ENCODE results near the gene PPP1R2B.
"Not testable (repeated sequence)": the region's sequence is repeated elsewhere in the genome, so short reads cannot be mapped to it uniquely, and the experiment has no call there.

PPP1R2B gene

DNA sequence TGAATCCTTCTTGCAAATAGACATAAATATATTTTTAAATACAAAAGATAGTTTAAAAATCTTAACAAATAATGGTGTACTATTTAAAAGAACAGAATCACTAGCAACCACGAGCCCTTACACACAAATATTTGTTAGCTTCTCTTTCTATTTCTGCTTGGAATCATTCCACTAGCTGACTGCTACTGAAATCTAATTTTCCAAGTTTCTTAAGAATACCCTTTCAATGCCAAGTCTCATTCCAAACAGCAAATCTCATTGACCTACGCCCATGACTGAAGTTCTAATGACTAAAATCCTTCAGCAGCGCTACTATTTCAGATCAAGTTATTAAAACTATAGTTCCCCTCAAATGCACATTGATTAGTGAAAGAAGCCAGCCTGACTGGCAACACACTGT lies 13.2 kb upstream of the PPP1R2B start:
- TF ChIP-seq CTCF (conservative IDR thresholded peaks at IDR 0.05; ENCODE audit: low read depth, low read length), result no peak
- H3K4me3 ChIP-seq (ENCODE audit: low read depth, low read length), result no peak overlapping the region
- no peak for DNase-seq (ENCODE audit: low read depth)

GRCh38 chr5:156838961-156839360 lies 11.1 kb upstream of the PPP1R2B start:
- no peak for TF ChIP-seq CTCF (conservative IDR thresholded peaks at IDR 0.05; ENCODE audit: low read depth, low read length)
- H3K4me3 ChIP-seq (ENCODE audit: low read depth, low read length), result no peak overlapping the region
- DNase-seq (ENCODE audit: low read depth), result no peak

GRCh38 chr5:156841737-156842136 lies 8.4 kb upstream of the PPP1R2B start:
- H3K4me3 ChIP-seq (ENCODE audit: low read depth, low read length), result no peak overlapping the region
- no peak for TF ChIP-seq CTCF (conservative IDR thresholded peaks at IDR 0.05; ENCODE audit: low read depth, low read length)
- no peak for DNase-seq (ENCODE audit: low read depth)

DNA sequence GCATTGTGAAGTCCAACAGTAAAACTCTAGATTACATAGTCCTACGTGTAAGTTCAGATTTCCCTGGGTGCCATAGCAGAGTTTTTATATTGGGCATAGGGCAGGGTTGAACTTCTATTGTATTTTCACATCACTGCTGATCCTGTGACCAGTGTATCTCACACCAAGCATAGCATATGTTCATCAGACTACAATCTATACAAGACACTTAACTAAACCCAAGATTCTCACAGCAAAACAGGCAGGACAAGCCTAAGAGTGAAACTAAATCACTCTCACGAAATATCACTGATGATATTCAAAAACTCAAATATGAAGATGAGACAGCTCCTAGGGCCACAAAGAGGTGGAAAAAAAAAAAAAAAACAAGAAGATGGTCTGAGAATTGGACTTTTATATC lies 3.2 kb upstream of the PPP1R2B start:
- DNase-seq (ENCODE audit: low read depth), result no peak

DNA sequence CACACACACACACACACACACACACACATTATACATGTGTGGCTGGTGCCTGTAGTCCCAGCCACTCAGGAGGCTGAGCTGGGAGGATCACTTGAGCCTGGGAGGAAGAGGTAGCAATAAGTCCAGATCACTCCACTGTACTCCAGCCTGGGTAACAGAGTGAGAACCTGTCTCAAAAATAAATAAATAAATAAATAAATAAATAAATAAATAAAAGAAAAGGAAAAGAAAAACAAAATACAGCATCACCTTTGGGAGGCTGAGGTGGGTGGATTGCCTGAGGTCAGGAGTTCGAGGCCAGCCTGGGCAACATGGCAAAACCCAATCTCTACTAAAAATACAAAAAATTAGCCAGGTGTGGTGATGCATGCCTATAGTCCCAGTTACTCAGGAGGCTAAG lies 1.6 kb upstream of the PPP1R2B start:
- DNase-seq (ENCODE audit: low read depth); H3K4me3 ChIP-seq (ENCODE audit: low read depth, low read length): not testable (repeated sequence)

More for the DNA sequence above, 3.2 kb upstream of the PPP1R2B start:
- no peak for TF ChIP-seq CTCF (conservative IDR thresholded peaks at IDR 0.05; ENCODE audit: low read depth, low read length)
- no peak overlapping the region for H3K4me3 ChIP-seq (ENCODE audit: low read depth, low read length)

DNA sequence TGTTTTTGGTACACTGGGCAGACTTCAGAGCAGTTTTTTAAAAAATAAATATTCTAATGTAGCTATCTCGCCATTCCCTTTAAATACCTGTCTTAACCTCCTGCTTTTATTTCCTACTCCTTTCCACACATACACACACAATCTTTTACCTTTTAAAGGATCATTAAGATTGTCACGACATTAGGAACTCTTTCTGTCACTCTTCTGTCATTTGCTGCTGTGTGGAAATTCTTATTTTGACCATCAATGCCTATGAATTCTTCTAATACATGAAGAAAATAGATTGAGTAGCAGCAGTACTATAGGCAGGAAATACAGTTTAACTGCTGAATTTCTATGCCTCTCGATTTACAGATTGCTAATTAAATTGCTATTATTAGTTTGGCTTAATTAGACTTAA lies 1.8 kb downstream of the PPP1R2B start:
- no peak overlapping the region for H3K4me3 ChIP-seq (ENCODE audit: low read depth, low read length)
- TF ChIP-seq CTCF (conservative IDR thresholded peaks at IDR 0.05; ENCODE audit: low read depth, low read length), result no peak
- no peak for DNase-seq (ENCODE audit: low read depth)

GRCh38 chr5:156853055-156853454 lies 3.0 kb downstream of the PPP1R2B start:
- not testable (repeated sequence) for H3K4me3 ChIP-seq (ENCODE audit: low read depth, low read length); DNase-seq (ENCODE audit: low read depth)

- H3K4me3 ChIP-seq (ENCODE audit: low read depth, low read length), result no peak overlapping the region
- no peak for DNase-seq (ENCODE audit: low read depth)
- TF ChIP-seq CTCF (conservative IDR thresholded peaks at IDR 0.05; ENCODE audit: low read depth, low read length), result no peak
These were observed 15.3 kb downstream of the PPP1R2B start for GRCh38 chr5:156865427-156865826.
